Measurements from ENCODE around the gene FAAP100.

DNA sequence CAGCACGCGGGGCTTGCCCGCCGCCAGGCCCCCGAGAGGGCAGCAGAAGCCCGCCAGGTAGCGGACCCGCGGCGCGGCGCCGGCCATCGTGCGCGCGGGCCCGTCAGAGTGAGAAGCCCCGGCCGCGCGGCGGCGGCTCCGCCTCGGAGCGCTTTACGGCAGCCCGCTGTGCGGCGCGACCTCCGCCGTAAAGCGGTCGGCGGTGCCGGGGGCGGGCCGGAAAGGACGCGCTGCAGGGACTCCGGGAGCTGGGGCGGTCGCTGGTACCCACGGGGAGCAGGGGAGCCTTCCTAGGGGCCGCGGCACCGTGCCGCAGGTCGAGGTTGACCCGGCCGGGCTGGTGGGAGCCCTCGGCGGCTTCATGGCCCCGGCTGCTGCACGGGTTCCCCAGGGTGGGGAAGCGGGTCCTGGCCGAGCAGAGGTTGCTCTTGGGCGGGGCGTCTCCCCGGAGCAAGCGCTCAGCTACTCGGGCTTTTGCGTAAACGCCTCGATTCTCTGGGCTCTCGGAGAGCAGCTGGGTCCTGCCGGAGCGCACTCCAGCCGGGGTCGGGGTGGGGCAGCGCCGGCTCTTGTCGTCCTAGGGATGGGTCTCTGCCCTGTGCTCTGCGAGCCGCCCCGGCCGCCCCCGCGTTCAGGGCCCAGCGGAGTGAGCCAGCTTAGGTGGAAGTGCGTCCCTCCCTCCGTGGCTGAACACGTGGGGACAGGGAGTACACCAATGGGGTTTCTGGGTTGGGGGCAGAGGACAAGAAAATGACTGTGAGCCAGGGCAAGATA, at the start of gene FAAP100:
- TF ChIP-seq, protein P1, sequence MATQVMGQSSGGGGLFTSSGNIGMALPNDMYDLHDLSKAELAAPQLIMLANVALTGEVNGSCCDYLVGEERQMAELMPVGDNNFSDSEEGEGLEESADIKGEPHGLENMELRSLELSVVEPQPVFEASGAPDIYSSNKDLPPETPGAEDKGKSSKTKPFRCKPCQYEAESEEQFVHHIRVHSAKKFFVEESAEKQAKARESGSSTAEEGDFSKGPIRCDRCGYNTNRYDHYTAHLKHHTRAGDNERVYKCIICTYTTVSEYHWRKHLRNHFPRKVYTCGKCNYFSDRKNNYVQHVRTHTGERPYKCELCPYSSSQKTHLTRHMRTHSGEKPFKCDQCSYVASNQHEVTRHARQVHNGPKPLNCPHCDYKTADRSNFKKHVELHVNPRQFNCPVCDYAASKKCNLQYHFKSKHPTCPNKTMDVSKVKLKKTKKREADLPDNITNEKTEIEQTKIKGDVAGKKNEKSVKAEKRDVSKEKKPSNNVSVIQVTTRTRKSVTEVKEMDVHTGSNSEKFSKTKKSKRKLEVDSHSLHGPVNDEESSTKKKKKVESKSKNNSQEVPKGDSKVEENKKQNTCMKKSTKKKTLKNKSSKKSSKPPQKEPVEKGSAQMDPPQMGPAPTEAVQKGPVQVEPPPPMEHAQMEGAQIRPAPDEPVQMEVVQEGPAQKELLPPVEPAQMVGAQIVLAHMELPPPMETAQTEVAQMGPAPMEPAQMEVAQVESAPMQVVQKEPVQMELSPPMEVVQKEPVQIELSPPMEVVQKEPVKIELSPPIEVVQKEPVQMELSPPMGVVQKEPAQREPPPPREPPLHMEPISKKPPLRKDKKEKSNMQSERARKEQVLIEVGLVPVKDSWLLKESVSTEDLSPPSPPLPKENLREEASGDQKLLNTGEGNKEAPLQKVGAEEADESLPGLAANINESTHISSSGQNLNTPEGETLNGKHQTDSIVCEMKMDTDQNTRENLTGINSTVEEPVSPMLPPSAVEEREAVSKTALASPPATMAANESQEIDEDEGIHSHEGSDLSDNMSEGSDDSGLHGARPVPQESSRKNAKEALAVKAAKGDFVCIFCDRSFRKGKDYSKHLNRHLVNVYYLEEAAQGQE (IDR thresholded peaks at IDR 0.05; ENCODE audit: insufficient read depth in 1 of 2, low read depth in 2 of 2, low read length in 2 of 2) = peak in 1 of 2 experiments; percentile 56; a peak in 2 of 4 replicates
- TF ChIP-seq POLR2AphosphoS5 (IDR thresholded peaks at IDR 0.05; ENCODE audit: low read depth, low read length) (peak; percentile 48), TAF1 (IDR thresholded peaks at IDR 0.05; ENCODE audit: borderline replicate concordance, insufficient read depth, low read length) (peak; percentile 90), SIN3A (IDR thresholded peaks at IDR 0.05; ENCODE audit: borderline replicate concordance, insufficient read depth, low read length) (peak; percentile 75; the same call in 1 of the 2 replicates), FOXP2 (optimal IDR thresholded peaks at IDR 0.05; ENCODE audit: borderline replicate concordance, extremely low read depth, extremely low read length, insufficient read depth) (peak; percentile 93)
